Inflammatory macrophage treated with lipopolysaccharide for 4 hours (primary cell): ENCODE measurements around the gene NLGN2.
A peak's percentile ranks its signal among the peaks of the same experiment; 100 is the strongest.

ENCODE experiments used
- DNase-seq: peaks from one replicate; pipeline ENCODE4 v3.0.0-alpha.2; 2020

NLGN2 gene

GRCh38 chr17:7392696-7393612 lies 14.7 kb upstream of the NLGN2 start:
- no peak for DNase-seq

GRCh38 chr17:7393613-7394451 lies 13.8 kb upstream of the NLGN2 start:
- no peak for DNase-seq

DNA sequence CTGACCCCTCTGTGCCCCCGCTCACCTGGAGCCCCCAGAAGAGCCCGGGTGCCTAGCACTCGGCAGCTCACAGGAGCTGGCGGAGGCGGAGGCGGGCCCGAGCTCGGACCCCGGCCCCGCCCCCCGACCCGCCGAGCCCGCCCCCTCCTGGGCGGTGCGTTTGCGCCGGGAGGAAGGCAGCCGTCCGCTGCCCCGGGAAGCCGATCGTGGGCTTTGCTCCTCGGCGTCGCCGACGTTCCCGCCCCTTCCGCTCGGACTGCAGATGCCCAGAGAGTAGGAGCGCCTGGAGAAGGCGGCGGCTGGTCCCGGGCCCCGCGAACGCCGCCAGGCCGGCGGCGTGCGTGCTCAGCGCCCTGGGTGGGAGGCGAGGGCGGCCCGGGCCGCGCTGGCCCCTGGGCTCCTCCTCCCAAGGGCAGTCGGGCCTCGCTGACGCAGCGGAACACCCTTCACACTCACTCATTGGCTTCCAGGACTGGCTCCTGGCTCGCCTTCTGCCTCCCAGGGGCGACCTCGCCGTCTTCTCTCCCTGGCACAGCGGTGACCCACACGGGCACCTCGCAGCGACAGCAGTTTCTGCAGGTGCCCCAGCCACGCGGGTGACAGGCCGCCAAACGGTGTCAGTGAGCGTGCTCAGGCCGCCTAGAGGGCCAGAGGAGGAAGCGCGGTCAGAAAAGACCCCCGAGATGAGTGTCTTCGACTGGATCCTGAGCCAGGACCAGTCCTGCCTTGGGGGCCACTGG lies 13.0 kb upstream of the NLGN2 start, which contains the start of gene PLSCR3:
TSS of gene PLSCR3 (minus strand) at position 74 of the 740 bp plus-strand sequence. CDS start 415 bp downstream, outside the sequence.
- DNase-seq: peak; percentile 81

DNA sequence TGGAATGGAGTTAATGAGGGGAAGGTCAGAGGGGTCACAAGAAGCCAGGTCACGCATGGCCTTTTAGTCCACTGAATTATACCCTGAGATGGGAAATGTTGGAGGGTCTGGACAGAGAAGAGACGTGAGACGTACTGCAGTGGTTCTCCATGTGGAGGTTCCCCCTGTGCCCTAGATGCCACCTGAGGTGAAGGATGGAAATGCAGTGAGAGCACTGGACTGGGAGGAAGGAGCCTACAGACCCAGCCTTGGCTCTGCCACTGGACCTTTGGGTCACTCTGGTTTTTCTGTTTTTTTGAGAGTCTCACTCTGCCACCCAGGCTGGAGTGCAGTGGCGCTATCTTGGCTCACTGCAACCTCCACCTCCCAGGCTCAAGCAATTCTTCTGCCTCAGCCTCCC lies 11.5 kb upstream of the NLGN2 start:
- no peak for DNase-seq

DNA sequence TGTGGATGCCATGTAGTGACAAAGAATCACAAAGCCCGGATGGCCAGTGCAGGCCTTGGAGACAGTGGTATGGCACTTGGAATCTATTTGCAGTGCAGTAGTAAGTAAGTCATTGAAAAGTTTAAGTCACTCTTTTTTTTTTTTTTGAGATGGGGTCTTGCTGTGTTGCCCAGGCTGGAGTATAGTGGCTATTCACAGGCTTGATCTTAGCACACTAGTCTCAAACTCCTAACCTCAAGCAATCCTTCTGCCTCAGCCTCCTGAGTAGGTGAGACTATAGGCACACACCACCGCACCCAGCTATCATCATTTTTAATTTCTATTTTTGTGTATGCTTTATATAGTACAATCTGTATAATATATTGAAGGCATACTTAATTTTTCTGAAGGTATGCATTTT lies 9.0 kb upstream of the NLGN2 start:
- no peak for DNase-seq

DNA sequence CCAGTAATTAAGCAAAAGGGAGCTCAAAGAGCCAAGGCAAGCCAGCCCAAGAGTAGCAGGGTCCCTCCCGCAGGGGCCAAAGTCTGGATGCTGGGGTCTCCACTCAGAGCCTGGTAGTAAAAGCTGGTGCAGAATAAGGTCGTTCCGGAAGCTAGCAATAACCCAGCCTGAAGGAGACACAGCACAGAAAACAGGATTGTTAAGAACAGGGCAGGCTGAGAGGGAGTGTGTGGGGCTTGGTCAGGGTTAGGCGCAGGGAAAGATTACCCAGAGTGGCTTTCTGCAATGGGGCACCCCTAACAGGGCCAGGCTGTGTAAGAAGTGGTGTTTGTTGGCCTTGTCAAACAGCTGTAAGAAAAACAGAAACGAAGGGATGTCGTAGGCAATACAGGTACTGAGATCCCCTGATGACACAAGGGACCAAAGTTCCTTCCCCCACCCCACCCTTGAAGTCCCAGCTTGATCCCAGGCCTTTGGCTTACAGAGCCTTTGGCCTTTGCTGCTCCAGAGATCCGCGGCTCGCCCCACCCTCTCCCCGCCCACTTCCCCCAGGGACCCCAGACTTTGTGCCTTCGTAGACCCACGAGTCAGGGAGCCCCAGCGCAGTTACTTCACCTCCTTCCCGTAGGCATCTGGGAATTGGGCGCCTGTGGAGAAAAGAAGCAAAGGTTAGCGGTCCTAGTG lies 4.5 kb upstream of the NLGN2 start:
- no peak for DNase-seq

- no peak for DNase-seq
Measured at GRCh38 chr17:7403727-7403976, 4.0 kb upstream of the NLGN2 start.

GRCh38 chr17:7403977-7404736 lies 3.5 kb upstream of the NLGN2 start, which contains the start of gene TMEM256:
Gene TMEM256 (minus strand): TSS chr17:7404097. CDS start chr17:7404084, 13 bp downstream.
- peak; percentile 100 for DNase-seq

- no peak for DNase-seq
Measured at GRCh38 chr17:7404737-7405349, 2.8 kb upstream of the NLGN2 start.

GRCh38 chr17:7405350-7406234 lies 2.1 kb upstream of the NLGN2 start:
- no peak for DNase-seq

DNA sequence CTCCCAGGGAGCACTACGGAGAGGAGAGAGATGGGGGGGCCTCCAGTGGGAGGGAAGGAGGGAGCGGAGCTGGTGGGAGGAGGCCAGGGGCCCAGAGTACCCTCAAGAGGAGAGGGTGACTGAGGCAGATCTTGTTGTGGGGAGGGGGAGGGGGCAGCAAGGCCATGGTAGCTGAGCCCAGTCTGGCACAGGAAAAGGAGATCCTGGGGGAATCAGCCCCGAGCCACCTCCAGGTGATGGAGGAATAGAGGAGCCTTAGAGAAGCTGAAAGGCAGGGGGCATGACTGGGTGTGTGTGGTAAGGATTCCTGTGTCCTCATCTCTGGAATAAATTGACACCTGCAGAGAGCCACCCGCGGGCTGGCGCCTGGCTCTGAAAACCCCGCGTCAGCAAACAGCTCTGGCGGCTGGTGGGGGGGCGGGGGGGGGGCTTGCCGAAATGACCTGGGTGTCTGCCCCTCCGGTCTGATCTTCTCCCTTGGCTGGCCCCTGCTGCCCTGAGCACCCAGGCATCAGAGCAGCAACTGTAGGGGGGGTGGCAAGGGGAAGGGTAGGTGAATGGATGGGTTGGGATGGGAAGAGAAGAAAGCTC lies 1.3 kb upstream of the NLGN2 start:
- no peak for DNase-seq

- DNase-seq: no peak
Measured at GRCh38 chr17:7407082-7407481, 563 bp upstream of the NLGN2 start.

- no peak for DNase-seq
Measured at GRCh38 chr17:7408252-7408727, 645 bp downstream of the NLGN2 start.

DNA sequence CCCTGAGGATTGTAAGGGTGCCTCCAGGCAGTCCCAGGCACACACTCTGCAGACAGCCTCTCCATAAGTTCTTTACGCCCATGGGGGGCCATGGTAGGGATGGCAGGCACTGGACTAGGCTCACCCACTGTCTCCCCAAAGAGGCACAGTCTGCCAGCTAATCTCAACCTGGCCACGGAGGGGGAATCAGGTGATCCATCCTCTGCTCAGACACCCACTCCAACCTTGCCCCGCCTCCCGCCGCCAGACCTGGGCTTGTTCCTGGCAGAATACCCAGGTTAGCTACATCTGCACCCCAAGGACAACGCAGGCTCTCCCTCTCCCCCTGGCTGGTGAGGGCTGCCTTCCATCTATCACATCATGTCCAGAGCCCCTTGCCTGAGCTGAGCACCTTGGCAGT lies 1.2 kb downstream of the NLGN2 start:
- DNase-seq: no peak

DNA sequence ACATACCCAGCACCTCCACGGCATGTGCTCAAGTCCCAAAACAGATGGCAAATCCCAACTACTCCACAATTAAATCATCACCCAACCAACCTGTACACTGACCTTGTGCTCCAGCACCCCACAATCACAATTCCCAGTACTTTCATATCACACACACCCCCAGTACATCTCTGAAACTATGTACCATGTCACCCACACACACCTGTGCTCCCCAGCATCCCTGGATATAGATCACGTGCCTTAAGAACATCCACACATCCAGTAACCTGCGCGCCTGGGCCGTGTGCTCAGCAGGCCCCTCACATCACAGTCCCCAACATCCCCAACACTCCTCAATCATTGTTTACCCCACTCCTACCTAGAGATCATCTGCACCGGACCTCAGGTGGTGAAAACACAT lies 2.1 kb downstream of the NLGN2 start:
- DNase-seq: no peak

DNA sequence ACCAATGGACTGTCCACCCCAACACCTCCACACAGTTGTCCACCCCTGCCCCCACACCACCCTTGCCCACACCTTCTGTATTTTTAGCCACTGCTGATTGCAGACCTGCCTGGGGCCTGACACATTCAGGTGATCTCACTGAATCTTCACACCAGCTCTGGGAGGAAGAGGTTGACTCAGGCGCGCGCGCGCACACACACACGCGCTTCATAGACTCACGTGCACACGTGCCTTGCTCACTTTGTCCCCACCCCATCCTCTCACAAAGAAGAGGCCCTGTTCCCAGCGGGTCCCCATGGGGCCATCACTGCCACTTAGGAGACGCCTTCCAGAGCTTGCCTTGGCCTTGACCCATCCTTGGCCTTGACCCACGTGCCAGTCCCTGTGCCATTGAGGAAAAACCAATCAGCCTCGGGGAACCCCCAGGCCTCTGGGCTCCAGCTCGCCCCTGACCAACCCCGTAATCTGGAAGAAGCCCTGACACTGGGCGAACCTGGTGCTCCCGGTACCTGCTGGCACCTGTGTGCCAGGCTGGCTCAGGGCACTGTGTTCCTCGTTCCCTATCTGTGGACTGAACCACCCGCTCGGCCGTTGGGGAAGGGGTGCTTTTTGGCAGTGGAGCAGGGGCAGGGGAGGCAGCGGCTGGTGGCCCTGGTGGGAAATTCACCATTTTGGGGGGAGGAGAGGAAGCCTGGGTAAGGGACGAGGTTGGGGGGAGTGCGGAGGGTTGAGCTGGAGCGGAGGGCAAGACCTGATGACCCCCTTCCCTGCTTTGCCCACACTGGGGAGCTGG lies 3.2 kb downstream of the NLGN2 start:
- no peak for DNase-seq

GRCh38 chr17:7411427-7411750 lies 3.7 kb downstream of the NLGN2 start:
- DNase-seq: no peak

- no peak for DNase-seq
Measured at GRCh38 chr17:7413346-7413985, 5.8 kb downstream of the NLGN2 start.

DNA sequence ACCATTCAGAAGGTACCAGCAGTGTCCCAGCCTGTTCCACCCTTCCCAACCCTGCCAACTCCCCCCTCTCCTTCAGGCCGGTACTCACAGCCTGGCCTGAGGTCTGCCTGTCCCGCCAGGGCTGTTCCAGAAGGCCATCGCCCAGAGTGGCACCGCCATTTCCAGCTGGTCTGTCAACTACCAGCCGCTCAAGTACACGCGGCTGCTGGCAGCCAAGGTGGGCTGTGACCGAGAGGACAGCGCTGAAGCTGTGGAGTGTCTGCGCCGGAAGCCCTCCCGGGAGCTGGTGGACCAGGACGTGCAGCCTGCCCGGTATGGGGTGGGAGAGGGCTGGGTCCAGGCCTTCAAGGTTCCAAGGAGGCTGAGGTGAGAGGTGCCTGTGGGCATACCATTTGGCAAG lies 7.2 kb downstream of the NLGN2 start:
- DNase-seq: no peak
